Caco-2 (cell line): Measurements from ENCODE around the gene KIAA0825. TPM values are rescaled to one million over a fixed set of nuclear protein-coding genes. Genes with fewer than 3 reads are reported as not detected.

Experiments used
- BruUV-seq: library from RNA; stranded (reverse); fragments of 400-500 nt; replicated peaks from 2 replicates; lab custom pipeline; 2021; lab: Mats Ljungman, UMichigan
- CTCF ChIA-PET: fragments of 300-600 bp; sonication (Branson Sonifier 250); formaldehyde crosslinking; loops from one replicate; lab custom pipeline; 2022; ENCODE audit warnings: antibody characterized with exemption; lab: Charles Lee
- POLR2A ChIA-PET: fragments of 300-600 bp; sonication (Branson Sonifier 250); formaldehyde crosslinking; loops from one replicate; lab custom pipeline; 2022; ENCODE audit warnings: antibody characterized with exemption; lab: Charles Lee
- DNase-seq, 2 experiments: peaks; one replicate each; pipeline versions ENCODE4 v3.0.0 to v3.0.0-alpha.2; 2020 to 2022
- H3K27me3 ChIP-seq: replicated peaks from 2 replicates; pipeline ENCODE4 v1.6.0; 2011; ENCODE audit warnings: low read length; ENCODE audit not compliant: control insufficient read depth, insufficient read depth
- H3K36me3 ChIP-seq: 2 replicates; pipeline ENCODE4 v1.5.1; 2011; ENCODE audit warnings: low read length; ENCODE audit not compliant: control insufficient read depth, insufficient read depth
- H3K4me1 ChIP-seq: fragments of 250-450 bp; sonication (Bioruptor Pico); 2 replicates; pipeline ENCODE4 v1.5.1; 2020; ENCODE audit warnings: mild to moderate bottlenecking
- H3K4me3 ChIP-seq: 2 replicates; pipeline ENCODE4 v1.5.1; 2011; ENCODE audit warnings: low read depth, mild to moderate bottlenecking, control low read depth, low read length
- H3K9me3 ChIP-seq: fragments of 250-450 bp; sonication (Bioruptor Pico); 2 replicates; pipeline ENCODE4 v1.5.1; 2020; ENCODE audit warnings: mild to moderate bottlenecking, moderate library complexity
- H3K27ac Mint-ChIP-seq: one replicate; pipeline ENCODE4 v1.8.0; 2022; ENCODE audit warnings: mixed read lengths; ENCODE audit not compliant: unreplicated experiment
- H3K27me3 Mint-ChIP-seq: one replicate; pipeline ENCODE4 v1.8.0; 2022; ENCODE audit warnings: mixed read lengths; ENCODE audit not compliant: insufficient read depth, unreplicated experiment
- H3K36me3 Mint-ChIP-seq: one replicate; pipeline ENCODE4 v1.8.0; 2022; ENCODE audit warnings: mild to moderate bottlenecking, mixed read lengths; ENCODE audit not compliant: insufficient read depth, unreplicated experiment
- H3K4me1 Mint-ChIP-seq: one replicate; pipeline ENCODE4 v1.8.0; 2022; ENCODE audit warnings: low read depth, mixed read lengths; ENCODE audit not compliant: unreplicated experiment
- H3K4me3 Mint-ChIP-seq: one replicate; pipeline ENCODE4 v1.8.0; 2022; ENCODE audit warnings: mild to moderate bottlenecking, moderate library complexity, mixed read lengths; ENCODE audit not compliant: unreplicated experiment
- H3K9me3 Mint-ChIP-seq: one replicate; pipeline ENCODE4 v1.8.0; 2022; ENCODE audit warnings: mixed read lengths; ENCODE audit not compliant: unreplicated experiment
- CTCF ChIP-seq, 2 experiments: fragments of 200-600 bp in 1 of 2; IDR thresholded peaks; 1 replicate in 1 of 2; 2 replicates in 1 of 2; pipeline versions ENCODE4 v1.5.1 to v1.8.0; 2011 to 2022; ENCODE audit warnings: antibody characterized with exemption in 1 of 2, control low read depth in 1 of 2, inconsistent platforms in 1 of 2, low read depth in 1 of 2, low read length in 1 of 2, mild to moderate bottlenecking in 1 of 2, moderate library complexity in 1 of 2; ENCODE audit not compliant: insufficient read depth in 1 of 2, severe bottlenecking in 1 of 2, unreplicated experiment in 1 of 2
- intact Hi-C: fragments of 100-400 bp; cut with micrococcal nuclease; formaldehyde crosslinking; loops from one replicate; pipeline ENCODE4 v1.10.0; 2022; ENCODE audit not compliant: unreplicated experiment
- total RNA-seq: library from RNA; stranded (reverse); gene quantifications from 2 replicates; pipeline ENCODE4 v1.2.3, GENCODE V29; 2022

The KIAA0825 gene
- total RNA-seq, 1 experiment from 2014 or later = 0.50 TPM

DNA sequence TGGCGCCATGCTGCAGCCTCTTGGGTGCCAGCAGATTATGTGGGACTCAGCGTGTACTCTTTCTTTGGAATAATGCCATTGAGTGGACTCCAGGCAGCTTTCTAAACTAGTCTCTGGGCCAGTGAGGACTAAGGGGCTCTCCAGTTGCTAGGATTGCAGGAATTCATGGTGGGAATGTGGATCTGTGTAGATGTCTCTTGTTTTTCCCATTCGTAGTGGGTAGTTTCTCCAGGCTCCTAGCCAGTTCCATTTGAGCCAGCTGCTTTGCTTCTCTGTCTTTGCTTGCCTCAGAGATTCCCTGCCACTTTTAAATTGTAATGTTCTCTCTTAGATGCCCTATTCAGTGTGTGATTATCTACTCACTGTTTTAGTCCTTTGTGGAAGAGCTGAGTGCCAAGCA lies 42.7 kb upstream of the KIAA0825 start:
- TF ChIP-seq CTCF (IDR thresholded peaks at IDR 0.05; ENCODE audit: insufficient read depth in 1 of 2, low read depth in 1 of 2, low read length in 1 of 2, severe bottlenecking in 1 of 2, unreplicated experiment in 1 of 2) = no peak
- Mint-ChIP-seq H3K27me3 (no peaks in the 10 kb centered on the region), H3K27ac (no peak overlapping the region), H3K4me3 (no peak overlapping the region), H3K36me3 (peaks cover 18% of the 10 kb centered on the region), H3K9me3 (peaks cover 37% of the 10 kb centered on the region), H3K4me1 (no peaks in the 10 kb centered on the region)
- Histone ChIP-seq H3K4me3 (no peak overlapping the region), H3K9me3 (peaks cover 13% of the 10 kb centered on the region), H3K4me1 (no peaks in the 10 kb centered on the region), H3K27me3 (no peaks in the 10 kb centered on the region), H3K36me3 (no peaks in the 10 kb centered on the region)
- BruUV-seq = no TSS peak
- DNase-seq = no peak
- POLR2A ChIA-PET = no interaction called here
- CTCF ChIA-PET = no interaction called here
- intact Hi-C loops = no loop called here

- ChIA-PET CTCF (no interaction called here), POLR2A (no interaction called here)
- Mint-ChIP-seq H3K4me3 (no peak overlapping the region), H3K27me3 (no peaks in the 10 kb centered on the region), H3K9me3 (peaks cover 42% of the 10 kb centered on the region), H3K27ac (no peak overlapping the region), H3K36me3 (peaks cover 18% of the 10 kb centered on the region), H3K4me1 (no peaks in the 10 kb centered on the region)
- Histone ChIP-seq H3K36me3 (no peaks in the 10 kb centered on the region), H3K4me3 (no peak overlapping the region), H3K9me3 (peaks cover 13% of the 10 kb centered on the region), H3K27me3 (no peaks in the 10 kb centered on the region), H3K4me1 (no peaks in the 10 kb centered on the region)
- TF ChIP-seq CTCF (IDR thresholded peaks at IDR 0.05; ENCODE audit: insufficient read depth in 1 of 2, low read depth in 1 of 2, low read length in 1 of 2, severe bottlenecking in 1 of 2, unreplicated experiment in 1 of 2) = no peak
- intact Hi-C loops = no loop called here
- no TSS peak for BruUV-seq
- DNase-seq = no peak
Measured at GRCh38 chr5:94660506-94660905, 42.1 kb upstream of the KIAA0825 start.

DNA sequence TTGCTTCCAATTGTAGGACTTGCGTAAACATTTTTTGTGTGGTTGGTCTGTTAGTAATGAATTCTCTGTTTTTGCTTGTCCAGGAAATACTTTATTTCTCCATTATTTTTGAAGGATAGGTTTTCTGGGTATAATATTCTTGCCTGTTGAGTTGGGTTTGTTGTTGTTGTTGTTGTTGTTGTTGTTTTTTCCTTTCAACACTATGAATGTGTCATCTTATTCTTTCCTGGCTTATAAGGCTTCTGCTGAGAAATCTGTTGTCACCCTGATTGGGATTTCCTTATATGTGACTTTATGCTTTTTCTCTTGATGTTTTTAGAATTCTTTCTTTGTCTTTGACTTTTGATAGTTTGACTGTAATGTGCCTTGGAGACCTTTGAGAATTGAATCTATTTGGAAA lies 39.9 kb upstream of the KIAA0825 start:
- Mint-ChIP-seq H3K4me3 (no peak overlapping the region), H3K9me3 (peaks cover 51% of the 10 kb centered on the region), H3K36me3 (peaks cover 18% of the 10 kb centered on the region), H3K27ac (no peak overlapping the region), H3K4me1 (no peaks in the 10 kb centered on the region), H3K27me3 (no peaks in the 10 kb centered on the region)
- Histone ChIP-seq H3K4me3 (no peak overlapping the region), H3K36me3 (no peaks in the 10 kb centered on the region), H3K9me3 (peaks cover 13% of the 10 kb centered on the region), H3K4me1 (no peaks in the 10 kb centered on the region), H3K27me3 (no peaks in the 10 kb centered on the region)
- BruUV-seq = no TSS peak
- intact Hi-C loops = no loop called here
- ChIA-PET POLR2A (no interaction called here), CTCF (no interaction called here)
- no peak for TF ChIP-seq CTCF (IDR thresholded peaks at IDR 0.05; ENCODE audit: insufficient read depth in 1 of 2, low read depth in 1 of 2, low read length in 1 of 2, severe bottlenecking in 1 of 2, unreplicated experiment in 1 of 2)
- no peak for DNase-seq
